ENCODE results near the gene SPTB.

DNA sequence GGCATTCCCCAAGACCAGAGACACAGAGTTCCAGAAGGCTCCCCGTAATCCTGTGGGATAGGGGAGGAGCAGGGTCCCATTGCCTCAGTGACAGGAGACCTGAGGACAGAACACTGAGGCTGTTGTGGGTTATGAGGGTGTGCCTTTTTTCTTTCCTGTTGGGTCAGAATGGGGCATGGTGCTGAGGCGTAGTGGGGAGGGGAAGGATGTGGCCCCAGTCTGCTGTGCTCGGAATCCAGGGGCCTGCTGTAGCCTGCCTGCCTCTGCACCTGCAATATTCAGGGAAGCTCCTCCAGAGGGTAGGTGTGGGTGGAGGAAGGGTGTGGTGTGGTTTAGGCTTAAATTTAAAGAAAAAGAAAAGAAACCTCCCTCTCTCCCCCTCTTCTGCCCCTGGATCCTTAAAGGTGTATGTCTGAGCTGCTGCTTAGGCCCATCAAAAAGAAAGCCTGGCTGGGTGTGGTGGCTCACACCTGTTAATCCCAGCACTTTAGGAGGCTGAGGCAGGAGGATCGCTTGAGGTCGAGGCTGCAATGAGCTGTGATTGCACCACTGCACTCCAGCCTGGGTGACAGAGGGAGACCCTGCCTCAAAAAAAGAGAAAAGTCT lies 156.8 kb downstream of the SPTB start:
- TF ChIP-seq POLR2A (IDR thresholded peaks at IDR 0.05) (no peak), POLR2AphosphoS5 (IDR thresholded peaks at IDR 0.05; ENCODE audit: insufficient read depth in 1 of 2, low read depth in 1 of 2) (no peak)
- TF ChIP-seq, protein P1, sequence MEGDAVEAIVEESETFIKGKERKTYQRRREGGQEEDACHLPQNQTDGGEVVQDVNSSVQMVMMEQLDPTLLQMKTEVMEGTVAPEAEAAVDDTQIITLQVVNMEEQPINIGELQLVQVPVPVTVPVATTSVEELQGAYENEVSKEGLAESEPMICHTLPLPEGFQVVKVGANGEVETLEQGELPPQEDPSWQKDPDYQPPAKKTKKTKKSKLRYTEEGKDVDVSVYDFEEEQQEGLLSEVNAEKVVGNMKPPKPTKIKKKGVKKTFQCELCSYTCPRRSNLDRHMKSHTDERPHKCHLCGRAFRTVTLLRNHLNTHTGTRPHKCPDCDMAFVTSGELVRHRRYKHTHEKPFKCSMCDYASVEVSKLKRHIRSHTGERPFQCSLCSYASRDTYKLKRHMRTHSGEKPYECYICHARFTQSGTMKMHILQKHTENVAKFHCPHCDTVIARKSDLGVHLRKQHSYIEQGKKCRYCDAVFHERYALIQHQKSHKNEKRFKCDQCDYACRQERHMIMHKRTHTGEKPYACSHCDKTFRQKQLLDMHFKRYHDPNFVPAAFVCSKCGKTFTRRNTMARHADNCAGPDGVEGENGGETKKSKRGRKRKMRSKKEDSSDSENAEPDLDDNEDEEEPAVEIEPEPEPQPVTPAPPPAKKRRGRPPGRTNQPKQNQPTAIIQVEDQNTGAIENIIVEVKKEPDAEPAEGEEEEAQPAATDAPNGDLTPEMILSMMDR (IDR thresholded peaks at IDR 0.05): no peak
